Stimulated activated CD8-positive, alpha-beta memory T cell treated with anti-CD3 and anti-CD28 coated beads, Interleukin-7, amount 100 ng/mL, for 48 hours (primary cell): Measurements from ENCODE around the gene DLG2.
"Not testable (repeated sequence)": the region's sequence is repeated elsewhere in the genome, so short reads cannot be mapped to it uniquely, and the experiment has no call there.

Source experiments
- DNase-seq, 2 donors: peaks; one replicate each; pipeline ENCODE4 v3.0.0-alpha.2; 2020; ENCODE audit warnings: low read depth in 1 of 2; ENCODE audit errors: extremely low read depth in 1 of 2

DLG2 gene

GRCh38 chr11:84333221-84333620, 1293.9 kb downstream of the DLG2 start:
- no peak for DNase-seq

GRCh38 chr11:84322211-84322610, 1304.9 kb downstream of the DLG2 start:
- DNase-seq = no peak

- no peak for DNase-seq
Measured at GRCh38 chr11:84319863-84320262, 1307.3 kb downstream of the DLG2 start.

GRCh38 chr11:84316866-84317555, 1310.1 kb downstream of the DLG2 start:
- DNase-seq = no peak

GRCh38 chr11:84313830-84314359, 1313.2 kb downstream of the DLG2 start:
- DNase-seq = no peak

GRCh38 chr11:84310268-84310667, 1316.9 kb downstream of the DLG2 start:
- DNase-seq = no peak

- not testable (repeated sequence) for DNase-seq
Measured at GRCh38 chr11:84308491-84308890, 1318.7 kb downstream of the DLG2 start.

- DNase-seq = no peak
Measured at GRCh38 chr11:84300092-84300491, 1327.1 kb downstream of the DLG2 start.

GRCh38 chr11:84297570-84297969, 1329.6 kb downstream of the DLG2 start:
- no peak for DNase-seq

GRCh38 chr11:84295815-84296214, 1331.3 kb downstream of the DLG2 start:
- no peak for DNase-seq

- DNase-seq = no peak
Measured at GRCh38 chr11:84292955-84293354, 1334.2 kb downstream of the DLG2 start.

- no peak for DNase-seq
Measured at GRCh38 chr11:84292006-84292405, 1335.1 kb downstream of the DLG2 start.

- no peak for DNase-seq
Measured at GRCh38 chr11:84290647-84291046, 1336.5 kb downstream of the DLG2 start.

GRCh38 chr11:84289381-84289906, 1337.7 kb downstream of the DLG2 start:
- DNase-seq = no peak

- no peak for DNase-seq
Measured at GRCh38 chr11:84273541-84273940, 1353.6 kb downstream of the DLG2 start.

GRCh38 chr11:84270466-84270865, 1356.7 kb downstream of the DLG2 start:
- DNase-seq = no peak

- DNase-seq = no peak
Measured at GRCh38 chr11:84264066-84264465, 1363.1 kb downstream of the DLG2 start.

- no peak for DNase-seq
Measured at GRCh38 chr11:84261707-84262106, 1365.4 kb downstream of the DLG2 start.

GRCh38 chr11:84260862-84261261, 1366.3 kb downstream of the DLG2 start:
- no peak for DNase-seq

- DNase-seq = no peak
Measured at GRCh38 chr11:84256618-84257017, 1370.5 kb downstream of the DLG2 start.

GRCh38 chr11:84255483-84255882, 1371.7 kb downstream of the DLG2 start:
- DNase-seq = no peak

GRCh38 chr11:84250834-84251613, 1376.1 kb downstream of the DLG2 start:
- no peak for DNase-seq
